Endothelial cell of hepatic sinusoid (primary cell): ENCODE results near the gene AJAP1.

Experiments
- in situ Hi-C: cut with HindIII; loops from 2 replicates; pipeline ENCODE4 v1.10.0; 2017; ENCODE audit warnings: low sequenced_read_pairs

Gene AJAP1

GRCh38 chr1:4677608-4678007, 23.2 kb downstream of the AJAP1 start:
- in situ Hi-C loops = no loop called here

GRCh38 chr1:4678066-4678717, 23.8 kb downstream of the AJAP1 start:
- in situ Hi-C loops = no loop called here

- in situ Hi-C loops = loop anchor here (5.0 kb wide), 1 partner anchor 51 kb away; no protein-coding TSS in a partner anchor
Observed at GRCh38 chr1:4681026-4681425, 26.6 kb downstream of the AJAP1 start.

- in situ Hi-C loops = loop anchor here (5.0 kb wide), 1 partner anchor 50 kb away; no protein-coding TSS in a partner anchor
Observed at GRCh38 chr1:4682607-4683220, 28.3 kb downstream of the AJAP1 start.

- in situ Hi-C loops = loop anchor here (5.0 kb wide), 1 partner anchor 48 kb away; no protein-coding TSS in a partner anchor
Observed at GRCh38 chr1:4684136-4684535, 29.7 kb downstream of the AJAP1 start.

- in situ Hi-C loops = loop anchor here (5.0 kb wide), 1 partner anchor 47 kb away; no protein-coding TSS in a partner anchor
Observed at GRCh38 chr1:4684864-4685522, 30.6 kb downstream of the AJAP1 start.

- in situ Hi-C loops = no loop called here
Observed at GRCh38 chr1:4685523-4685865, 31.1 kb downstream of the AJAP1 start.

- in situ Hi-C loops = no loop called here
Observed at GRCh38 chr1:4687943-4688342, 33.5 kb downstream of the AJAP1 start.

- in situ Hi-C loops = no loop called here
Observed at GRCh38 chr1:4689271-4689935, 35.0 kb downstream of the AJAP1 start.

GRCh38 chr1:4689941-4690635, 35.7 kb downstream of the AJAP1 start:
- in situ Hi-C loops = no loop called here

GRCh38 chr1:4690951-4691675, 36.7 kb downstream of the AJAP1 start:
- in situ Hi-C loops = no loop called here

GRCh38 chr1:4691766-4692405, 37.5 kb downstream of the AJAP1 start:
- in situ Hi-C loops = no loop called here

GRCh38 chr1:4692437-4692836, 38.0 kb downstream of the AJAP1 start:
- in situ Hi-C loops = no loop called here

GRCh38 chr1:4693331-4693730, 38.9 kb downstream of the AJAP1 start:
- in situ Hi-C loops = no loop called here

GRCh38 chr1:4693891-4694290, 39.5 kb downstream of the AJAP1 start:
- in situ Hi-C loops = no loop called here

- in situ Hi-C loops = no loop called here
Observed at GRCh38 chr1:4694492-4694891, 40.1 kb downstream of the AJAP1 start.

- in situ Hi-C loops = no loop called here
Observed at GRCh38 chr1:4695241-4695640, 40.8 kb downstream of the AJAP1 start.

GRCh38 chr1:4696161-4696745, 41.8 kb downstream of the AJAP1 start:
- in situ Hi-C loops = no loop called here

GRCh38 chr1:4696753-4697152, 42.3 kb downstream of the AJAP1 start:
- in situ Hi-C loops = no loop called here
